IPS-18a (cell line): Measurements from ENCODE around the gene EEPD1.
"Not testable (repeated sequence)": the region's sequence is repeated elsewhere in the genome, so short reads cannot be mapped to it uniquely, and the experiment has no call there.

Experiments
- H3K27ac ChIP-seq: one replicate; pipeline ENCODE4 v1.5.1; 2013; ENCODE audit warnings: low read length
- H3K27me3 ChIP-seq: one replicate; pipeline ENCODE4 v1.6.1; 2013; ENCODE audit warnings: mild to moderate bottlenecking, low read length; ENCODE audit not compliant: control insufficient read depth, insufficient read depth
- H3K36me3 ChIP-seq: one replicate; pipeline ENCODE4 v1.6.1; 2013; ENCODE audit warnings: low read depth, low read length; ENCODE audit not compliant: control insufficient read depth
- H3K4me1 ChIP-seq: one replicate; pipeline ENCODE4 v1.6.1; 2013; ENCODE audit warnings: low read depth, low read length; ENCODE audit not compliant: control insufficient read depth
- H3K4me3 ChIP-seq: one replicate; pipeline ENCODE4 v1.5.1; 2013; ENCODE audit warnings: low read length
- H3K9ac ChIP-seq: one replicate; pipeline ENCODE4 v1.6.1; 2013; ENCODE audit warnings: mild to moderate bottlenecking, low read length, moderate library complexity
- H3K9me3 ChIP-seq: one replicate; pipeline ENCODE4 v1.6.1; 2013; ENCODE audit warnings: low read depth, low read length; ENCODE audit not compliant: control insufficient read depth

The EEPD1 gene

DNA sequence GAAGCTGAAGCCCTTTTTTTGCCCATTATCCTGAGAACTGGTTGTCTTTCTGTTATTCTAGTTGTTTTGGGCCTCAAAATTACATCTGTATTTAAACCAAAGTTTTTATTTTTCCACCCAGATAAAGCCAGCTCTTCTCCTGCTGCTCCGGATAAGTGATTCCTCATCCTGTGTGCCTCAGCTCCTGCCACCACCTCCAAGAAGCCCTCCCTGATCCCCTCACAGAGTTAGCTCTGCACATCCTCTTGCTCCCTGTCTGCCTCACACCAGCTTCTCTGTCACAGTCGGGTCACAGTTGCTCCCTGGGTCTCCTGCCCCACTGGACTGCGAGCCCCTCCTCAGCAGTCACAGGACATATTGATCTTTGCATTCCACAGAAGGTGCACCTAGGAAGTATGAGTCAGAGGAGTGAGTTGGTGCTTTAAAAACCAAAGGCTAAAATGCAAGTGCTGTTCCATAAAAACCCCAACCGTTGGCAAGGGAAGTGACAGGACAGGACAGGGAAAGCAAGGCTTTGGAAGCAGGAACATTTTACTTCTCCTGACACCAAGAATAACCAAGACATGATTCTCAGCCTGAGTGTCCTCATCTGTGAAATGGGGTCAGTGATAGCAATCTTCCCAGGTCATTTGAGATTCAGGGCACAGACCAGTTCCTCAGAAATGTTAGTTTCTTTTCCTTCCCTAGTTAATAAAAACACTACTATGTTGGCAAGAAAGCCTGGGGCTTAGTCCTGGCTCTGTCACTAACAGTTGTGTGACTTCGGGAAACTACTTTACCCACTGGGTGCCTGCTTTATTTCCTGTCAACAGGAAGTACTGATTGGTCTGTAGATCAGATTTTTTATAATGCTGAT is 36.5 kb upstream of the EEPD1 start:
- Histone ChIP-seq H3K4me1 (peaks cover 6% of the 10 kb centered on the region), H3K4me3 (no peak overlapping the region), H3K9me3 (no peaks in the 10 kb centered on the region), H3K27ac (no peak overlapping the region), H3K27me3 (no peaks in the 10 kb centered on the region), H3K36me3 (no peaks in the 10 kb centered on the region), H3K9ac (no peak overlapping the region)

DNA sequence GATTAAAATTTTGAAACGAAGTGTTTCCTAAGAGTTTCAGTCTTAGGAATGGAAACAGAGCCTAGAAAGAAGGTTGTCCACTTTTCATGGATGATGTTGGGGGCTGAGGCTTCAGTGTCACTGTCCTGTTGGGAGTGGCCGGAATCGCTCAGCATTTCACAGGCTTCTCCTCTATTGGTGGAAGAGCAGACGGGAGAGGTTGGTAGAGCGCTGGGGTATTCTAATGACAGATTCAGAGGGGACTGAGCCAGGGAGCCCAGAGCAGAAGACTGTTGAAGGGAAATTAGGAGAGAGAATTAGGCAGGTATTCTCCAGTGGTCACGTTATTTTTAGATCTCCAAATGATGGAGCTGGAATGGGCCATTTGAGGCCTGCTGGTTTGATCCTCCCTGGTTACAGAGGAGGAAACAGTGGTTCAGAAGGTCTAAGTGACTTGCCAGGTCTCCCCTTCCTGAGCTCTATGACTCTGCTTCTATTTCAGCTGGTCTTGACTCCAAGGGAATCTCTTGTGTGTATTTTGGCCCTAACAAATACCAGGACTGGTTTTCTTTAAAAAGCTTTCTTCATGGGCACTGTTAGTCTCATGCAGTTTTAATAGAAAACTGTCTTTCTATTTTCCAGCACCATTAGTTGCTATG is 35.7 kb upstream of the EEPD1 start:
- Histone ChIP-seq H3K27me3 (no peaks in the 10 kb centered on the region), H3K27ac (no peak overlapping the region), H3K9ac (no peak overlapping the region), H3K9me3 (no peaks in the 10 kb centered on the region), H3K36me3 (no peaks in the 10 kb centered on the region), H3K4me3 (no peak overlapping the region), H3K4me1 (peaks cover 6% of the 10 kb centered on the region)

- Histone ChIP-seq H3K27me3 (no peaks in the 10 kb centered on the region), H3K4me3 (no peak overlapping the region), H3K27ac (no peak overlapping the region), H3K4me1 (peaks cover 6% of the 10 kb centered on the region), H3K9ac (no peak overlapping the region), H3K36me3 (no peaks in the 10 kb centered on the region), H3K9me3 (no peaks in the 10 kb centered on the region)
Observed at GRCh38 chr7:36118344-36118743, 34.7 kb upstream of the EEPD1 start.

- H3K9ac ChIP-seq, result no peak overlapping the region
Observed at GRCh38 chr7:36119005-36119706, 33.9 kb upstream of the EEPD1 start.

GRCh38 chr7:36119983-36120646 is 32.9 kb upstream of the EEPD1 start:
- H3K27ac ChIP-seq, H3K9me3 ChIP-seq, H3K4me3 ChIP-seq, H3K9ac ChIP-seq, H3K4me1 ChIP-seq, H3K27me3 ChIP-seq, H3K36me3 ChIP-seq: not testable (repeated sequence)

More at GRCh38 chr7:36119005-36119706, 33.9 kb upstream of the EEPD1 start:
- Histone ChIP-seq H3K4me1 (peaks cover 6% of the 10 kb centered on the region), H3K27me3 (no peaks in the 10 kb centered on the region), H3K27ac (no peak overlapping the region), H3K4me3 (no peak overlapping the region), H3K9me3 (no peaks in the 10 kb centered on the region), H3K36me3 (no peaks in the 10 kb centered on the region)

DNA sequence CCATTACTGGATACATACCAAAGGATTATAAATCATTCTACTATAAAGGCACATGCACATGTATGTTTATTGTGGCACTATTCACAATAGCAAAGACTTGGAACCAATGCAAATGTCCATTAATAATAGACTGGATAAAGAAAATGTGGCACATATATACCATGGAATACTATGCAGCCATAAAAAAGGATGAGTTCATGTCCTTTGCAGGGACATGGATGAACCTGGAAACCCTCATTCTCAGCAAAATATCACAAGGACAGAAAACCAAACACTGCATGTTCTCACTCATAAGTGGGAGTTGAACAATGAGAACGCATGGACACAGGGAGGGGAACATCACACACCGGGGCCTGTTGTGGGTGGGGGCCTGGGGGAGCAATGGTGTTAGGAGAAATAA is 27.4 kb upstream of the EEPD1 start:
- not testable (repeated sequence) for H3K9me3 ChIP-seq, H3K27me3 ChIP-seq, H3K36me3 ChIP-seq, H3K4me1 ChIP-seq, H3K4me3 ChIP-seq, H3K27ac ChIP-seq, H3K9ac ChIP-seq

DNA sequence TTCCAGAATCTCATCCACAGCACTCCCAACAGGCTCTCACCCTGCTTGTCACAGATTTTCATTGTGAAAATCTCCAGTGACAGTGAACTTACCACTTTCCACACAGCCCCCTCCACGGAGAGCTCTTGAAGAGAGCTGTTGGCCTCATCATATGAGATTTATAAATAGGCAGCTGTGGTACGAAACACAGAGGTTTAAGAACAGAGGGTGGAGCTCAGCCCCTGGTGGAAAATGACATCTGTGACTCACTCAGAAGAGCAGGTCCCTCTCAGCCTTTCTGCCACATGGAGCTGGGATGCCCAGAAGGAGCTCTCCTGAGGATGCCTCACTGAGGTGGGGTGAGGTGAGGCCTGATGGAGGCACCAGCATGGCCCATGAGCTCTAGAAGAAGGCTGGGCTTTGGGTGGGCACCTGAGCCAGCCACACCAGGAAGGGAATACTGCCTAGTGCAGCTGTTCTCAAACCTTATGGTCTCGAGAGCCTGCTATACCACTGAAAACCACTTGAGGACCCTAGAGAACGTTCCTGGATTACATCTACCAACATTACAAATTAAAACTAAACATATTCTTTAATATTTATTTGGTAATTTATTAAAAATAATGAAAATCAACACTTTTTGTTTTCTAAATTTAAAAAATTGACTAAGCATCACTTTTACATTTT is 25.8 kb upstream of the EEPD1 start:
- H3K4me3 ChIP-seq, result no peak overlapping the region
- no peak overlapping the region for H3K9ac ChIP-seq
- H3K27ac ChIP-seq, result no peak overlapping the region
- no peaks in the 10 kb centered on the region for H3K4me1 ChIP-seq
- no peaks in the 10 kb centered on the region for H3K36me3 ChIP-seq
- H3K9me3 ChIP-seq, result no peaks in the 10 kb centered on the region
- no peaks in the 10 kb centered on the region for H3K27me3 ChIP-seq

GRCh38 chr7:36128448-36129047 is 24.5 kb upstream of the EEPD1 start:
- Histone ChIP-seq H3K9me3 (no peaks in the 10 kb centered on the region), H3K36me3 (no peaks in the 10 kb centered on the region), H3K9ac (no peak overlapping the region), H3K27ac (no peak overlapping the region), H3K4me3 (no peak overlapping the region), H3K4me1 (no peaks in the 10 kb centered on the region), H3K27me3 (no peaks in the 10 kb centered on the region)

DNA sequence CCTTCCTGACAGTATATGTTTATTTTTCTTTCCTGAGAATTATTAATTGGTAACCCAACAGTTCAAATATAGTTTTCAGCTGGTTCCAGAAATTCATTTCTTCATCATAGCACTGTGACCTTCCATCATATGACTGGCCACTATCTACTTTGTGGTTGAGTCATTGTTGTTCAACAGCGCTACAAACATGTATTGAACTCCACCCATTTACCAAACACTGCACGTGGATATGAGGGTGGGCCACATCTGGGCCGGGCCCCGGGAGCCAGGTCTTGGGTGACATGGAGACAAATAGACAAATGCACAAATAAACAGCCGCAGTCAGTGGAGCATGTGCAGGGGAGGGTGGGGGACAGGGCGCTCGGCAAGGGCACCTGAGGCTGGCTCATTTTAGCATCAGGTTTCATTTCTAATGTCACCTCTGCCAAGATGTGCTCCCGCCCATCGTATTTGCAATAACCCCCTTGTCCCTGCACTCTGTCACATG is 24.0 kb upstream of the EEPD1 start:
- no peaks in the 10 kb centered on the region for H3K36me3 ChIP-seq
- no peaks in the 10 kb centered on the region for H3K4me1 ChIP-seq
- H3K9me3 ChIP-seq, result no peaks in the 10 kb centered on the region
- H3K27me3 ChIP-seq, result no peaks in the 10 kb centered on the region
- H3K9ac ChIP-seq, result no peak overlapping the region
- no peak overlapping the region for H3K27ac ChIP-seq
- no peak overlapping the region for H3K4me3 ChIP-seq

DNA sequence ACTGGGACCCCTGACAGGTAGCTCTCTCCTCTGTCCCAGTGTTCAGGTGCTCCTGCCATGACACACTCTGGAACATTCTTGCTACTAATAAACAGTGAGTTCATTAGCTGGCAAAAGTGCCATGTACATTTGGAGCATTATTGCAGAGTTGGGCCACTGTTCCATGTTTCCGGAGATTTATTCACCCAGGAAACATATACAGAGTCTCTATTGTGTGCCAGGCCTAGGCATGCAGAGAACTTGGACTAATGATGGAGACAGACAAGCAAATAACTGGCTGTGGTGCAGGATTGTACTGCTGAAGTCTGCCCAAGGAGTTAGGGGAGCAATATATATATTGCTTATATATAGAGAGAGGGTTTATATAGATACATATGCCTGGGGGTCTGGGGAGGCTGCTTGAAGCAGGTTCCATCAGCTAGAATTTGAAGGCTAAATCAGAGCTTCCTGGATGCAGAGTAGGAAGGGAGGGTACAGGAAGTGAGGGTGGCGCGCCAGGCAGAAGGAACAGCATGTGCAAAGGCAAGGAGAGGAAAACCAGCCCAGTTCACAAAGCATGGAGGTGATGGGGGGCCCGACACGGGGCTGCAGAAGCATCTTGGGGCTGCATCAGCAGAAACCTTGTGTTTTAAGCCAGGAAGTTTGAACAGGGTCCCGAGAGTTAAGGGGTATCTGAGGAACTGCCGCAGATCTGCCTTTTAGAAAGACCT is 22.7 kb upstream of the EEPD1 start:
- Histone ChIP-seq H3K4me1 (no peaks in the 10 kb centered on the region), H3K27ac (no peak overlapping the region), H3K4me3 (no peak overlapping the region), H3K27me3 (no peaks in the 10 kb centered on the region), H3K36me3 (no peaks in the 10 kb centered on the region), H3K9me3 (no peaks in the 10 kb centered on the region), H3K9ac (no peak overlapping the region)
